ENCODE data around the gene CLEC16A.
"Not testable (repeated sequence)": the region's sequence is repeated elsewhere in the genome, so short reads cannot be mapped to it uniquely, and the experiment has no call there.

The CLEC16A gene

GRCh38 chr16:11217651-11218603 is 273.6 kb downstream of the CLEC16A start:
- H3K27ac ChIP-seq (ENCODE audit: low read length), result no peak overlapping the region
- no peak overlapping the region for H3K4me3 ChIP-seq (ENCODE audit: low read length)
- H3K9ac ChIP-seq (ENCODE audit: low read depth, low read length), result no peak overlapping the region
- H3K9me3 ChIP-seq (ENCODE audit: insufficient read depth, low read depth, low read length), result peaks cover 23% of the 10 kb centered on the region
- no peaks in the 10 kb centered on the region for H3K4me1 ChIP-seq (ENCODE audit: insufficient read depth, low read length)
- no peaks in the 10 kb centered on the region for H3K36me3 ChIP-seq (ENCODE audit: insufficient read depth, low read depth, low read length)
- no peaks in the 10 kb centered on the region for H3K27me3 ChIP-seq (ENCODE audit: insufficient read depth, low read length)

GRCh38 chr16:11218604-11218962 is 274.2 kb downstream of the CLEC16A start:
- Histone ChIP-seq H3K9me3 (ENCODE audit: insufficient read depth, low read depth, low read length) (peaks cover 23% of the 10 kb centered on the region), H3K4me1 (ENCODE audit: insufficient read depth, low read length) (no peaks in the 10 kb centered on the region), H3K27ac (ENCODE audit: low read length) (no peak overlapping the region), H3K9ac (ENCODE audit: low read depth, low read length) (no peak overlapping the region), H3K27me3 (ENCODE audit: insufficient read depth, low read length) (no peaks in the 10 kb centered on the region), H3K4me3 (ENCODE audit: low read length) (no peak overlapping the region), H3K36me3 (ENCODE audit: insufficient read depth, low read depth, low read length) (no peaks in the 10 kb centered on the region)

- H3K9me3 ChIP-seq (ENCODE audit: insufficient read depth, low read depth, low read length), result peaks cover 23% of the 10 kb centered on the region
- H3K4me3 ChIP-seq (ENCODE audit: low read length), result no peak overlapping the region
- H3K9ac ChIP-seq (ENCODE audit: low read depth, low read length), result no peak overlapping the region
- H3K4me1 ChIP-seq (ENCODE audit: insufficient read depth, low read length), result no peaks in the 10 kb centered on the region
- H3K27ac ChIP-seq (ENCODE audit: low read length), result no peak overlapping the region
- H3K36me3 ChIP-seq (ENCODE audit: insufficient read depth, low read depth, low read length), result no peaks in the 10 kb centered on the region
- H3K27me3 ChIP-seq (ENCODE audit: insufficient read depth, low read length), result no peaks in the 10 kb centered on the region
These were observed 274.8 kb downstream of the CLEC16A start for GRCh38 chr16:11219178-11219577.

GRCh38 chr16:11220507-11220906 is 276.1 kb downstream of the CLEC16A start:
- not testable (repeated sequence) for H3K4me1 ChIP-seq (ENCODE audit: insufficient read depth, low read length); H3K27me3 ChIP-seq (ENCODE audit: insufficient read depth, low read length); H3K27ac ChIP-seq (ENCODE audit: low read length); H3K9ac ChIP-seq (ENCODE audit: low read depth, low read length); H3K36me3 ChIP-seq (ENCODE audit: insufficient read depth, low read depth, low read length); H3K4me3 ChIP-seq (ENCODE audit: low read length)
- peaks cover 23% of the 10 kb centered on the region for H3K9me3 ChIP-seq (ENCODE audit: insufficient read depth, low read depth, low read length)

- Histone ChIP-seq H3K4me3 (ENCODE audit: low read length) (no peak overlapping the region), H3K9ac (ENCODE audit: low read depth, low read length) (no peak overlapping the region), H3K36me3 (ENCODE audit: insufficient read depth, low read depth, low read length) (no peaks in the 10 kb centered on the region), H3K27ac (ENCODE audit: low read length) (no peak overlapping the region), H3K9me3 (ENCODE audit: insufficient read depth, low read depth, low read length) (peaks cover 3% of the 10 kb centered on the region), H3K4me1 (ENCODE audit: insufficient read depth, low read length) (no peaks in the 10 kb centered on the region), H3K27me3 (ENCODE audit: insufficient read depth, low read length) (no peaks in the 10 kb centered on the region)
These were observed 279.9 kb downstream of the CLEC16A start for GRCh38 chr16:11224096-11224893.

- Histone ChIP-seq H3K9me3 (ENCODE audit: insufficient read depth, low read depth, low read length) (no peaks in the 10 kb centered on the region; the same call in 1 of the 2 replicates), H3K27me3 (ENCODE audit: insufficient read depth, low read length) (no peaks in the 10 kb centered on the region), H3K27ac (ENCODE audit: low read length) (no peak overlapping the region), H3K4me3 (ENCODE audit: low read length) (no peak overlapping the region), H3K36me3 (ENCODE audit: insufficient read depth, low read depth, low read length) (no peaks in the 10 kb centered on the region), H3K9ac (ENCODE audit: low read depth, low read length) (no peak overlapping the region), H3K4me1 (ENCODE audit: insufficient read depth, low read length) (no peaks in the 10 kb centered on the region)
These were observed 280.7 kb downstream of the CLEC16A start for GRCh38 chr16:11224894-11225676.

GRCh38 chr16:11225677-11226549 is 281.5 kb downstream of the CLEC16A start:
- no peak overlapping the region for H3K27ac ChIP-seq (ENCODE audit: low read length)
- no peaks in the 10 kb centered on the region for H3K36me3 ChIP-seq (ENCODE audit: insufficient read depth, low read depth, low read length)
- no peak overlapping the region for H3K4me3 ChIP-seq (ENCODE audit: low read length)
- no peak overlapping the region for H3K9ac ChIP-seq (ENCODE audit: low read depth, low read length)
- H3K27me3 ChIP-seq (ENCODE audit: insufficient read depth, low read length), result no peaks in the 10 kb centered on the region
- H3K4me1 ChIP-seq (ENCODE audit: insufficient read depth, low read length), result no peaks in the 10 kb centered on the region
- H3K9me3 ChIP-seq (ENCODE audit: insufficient read depth, low read depth, low read length), result no peaks in the 10 kb centered on the region

- no peaks in the 10 kb centered on the region; the same call in 1 of the 2 replicates for H3K4me1 ChIP-seq (ENCODE audit: insufficient read depth, low read length)
- H3K9ac ChIP-seq (ENCODE audit: low read depth, low read length), result no peak overlapping the region
- no peaks in the 10 kb centered on the region for H3K9me3 ChIP-seq (ENCODE audit: insufficient read depth, low read depth, low read length)
- no peak overlapping the region for H3K4me3 ChIP-seq (ENCODE audit: low read length)
- no peaks in the 10 kb centered on the region for H3K27me3 ChIP-seq (ENCODE audit: insufficient read depth, low read length)
- no peak overlapping the region for H3K27ac ChIP-seq (ENCODE audit: low read length)
- H3K36me3 ChIP-seq (ENCODE audit: insufficient read depth, low read depth, low read length), result no peaks in the 10 kb centered on the region
These were observed 285.1 kb downstream of the CLEC16A start for GRCh38 chr16:11229432-11229831.

- no peak overlapping the region for H3K27ac ChIP-seq (ENCODE audit: low read length)
- H3K4me1 ChIP-seq (ENCODE audit: insufficient read depth, low read length), result no peaks in the 10 kb centered on the region; the same call in 1 of the 2 replicates
- no peaks in the 10 kb centered on the region for H3K27me3 ChIP-seq (ENCODE audit: insufficient read depth, low read length)
These were observed 285.5 kb downstream of the CLEC16A start for GRCh38 chr16:11229906-11230305.

GRCh38 chr16:11231367-11231970 is 287.1 kb downstream of the CLEC16A start:
- Histone ChIP-seq H3K9ac (ENCODE audit: low read depth, low read length) (no peak overlapping the region), H3K27ac (ENCODE audit: low read length) (no peak overlapping the region), H3K4me1 (ENCODE audit: insufficient read depth, low read length) (no peaks in the 10 kb centered on the region; the same call in 1 of the 2 replicates), H3K36me3 (ENCODE audit: insufficient read depth, low read depth, low read length) (no peaks in the 10 kb centered on the region), H3K27me3 (ENCODE audit: insufficient read depth, low read length) (no peaks in the 10 kb centered on the region), H3K9me3 (ENCODE audit: insufficient read depth, low read depth, low read length) (no peaks in the 10 kb centered on the region), H3K4me3 (ENCODE audit: low read length) (no peak overlapping the region)

More at GRCh38 chr16:11229906-11230305, 285.5 kb downstream of the CLEC16A start:
- Histone ChIP-seq H3K36me3 (ENCODE audit: insufficient read depth, low read depth, low read length) (no peaks in the 10 kb centered on the region), H3K4me3 (ENCODE audit: low read length) (no peak overlapping the region), H3K9ac (ENCODE audit: low read depth, low read length) (no peak overlapping the region), H3K9me3 (ENCODE audit: insufficient read depth, low read depth, low read length) (no peaks in the 10 kb centered on the region)
